DND-41 (cell line): ENCODE data around the gene MIR17HG.

Experiments
- ATAC-seq: fragments of 200-7000 bp; cut with Tn5 transposase; 3 replicates; pipeline ENCODE4 v1.9.1; 2021; ENCODE audit warnings: low read depth; ENCODE audit not compliant: insufficient read depth
- DNase-seq: peaks from one replicate; pipeline ENCODE4 v3.0.0-alpha.2; 2020
- H2AFZ ChIP-seq: 2 replicates; pipeline ENCODE4 v1.6.0; 2012; ENCODE audit warnings: low read depth, low read length
- H3K27ac ChIP-seq: 2 replicates; pipeline ENCODE4 v1.5.1; 2012; ENCODE audit warnings: low read length, inconsistent platforms
- H3K27me3 ChIP-seq: fragments of 200-600 bp; sonication (generic); 2 replicates; pipeline ENCODE4 v1.6.0; 2012; ENCODE audit warnings: low read length, mild to moderate bottlenecking, inconsistent platforms; ENCODE audit not compliant: insufficient read depth, poor library complexity
- H3K36me3 ChIP-seq: 2 replicates; pipeline ENCODE4 v1.5.1; 2012; ENCODE audit warnings: low read length, inconsistent platforms; ENCODE audit not compliant: insufficient read depth
- H3K4me1 ChIP-seq: 2 replicates; pipeline ENCODE4 v1.5.1; 2012; ENCODE audit warnings: mild to moderate bottlenecking, low read length; ENCODE audit not compliant: insufficient read depth
- H3K4me2 ChIP-seq: 2 replicates; pipeline ENCODE4 v1.6.0; 2012; ENCODE audit warnings: mild to moderate bottlenecking, moderate library complexity, low read length, inconsistent platforms; ENCODE audit not compliant: insufficient read depth
- H3K4me3 ChIP-seq, 2 experiments: fragments of 200-600 bp in 1 of 2; shearing (Covaris generic) in 1 of 2; 2 replicates each; pipeline ENCODE4 v1.5.1; 2012 to 2016; ENCODE audit warnings: inconsistent platforms in 2 of 2, low read length in 2 of 2, mild to moderate bottlenecking in 2 of 2, low read depth in 1 of 2, moderate library complexity in 1 of 2
- H3K79me2 ChIP-seq: 2 replicates; pipeline ENCODE4 v1.6.0; 2012; ENCODE audit warnings: low read length, inconsistent platforms; ENCODE audit not compliant: insufficient read depth
- H3K9ac ChIP-seq: 2 replicates; pipeline ENCODE4 v1.6.0; 2012; ENCODE audit warnings: low read depth, mild to moderate bottlenecking, inconsistent platforms, low read length, moderate library complexity
- H3K9me3 ChIP-seq: 2 replicates; pipeline ENCODE4 v1.5.1; 2012; ENCODE audit warnings: low read length, moderate library complexity, mild to moderate bottlenecking, inconsistent platforms; ENCODE audit not compliant: insufficient read depth, severe bottlenecking
- H4K20me1 ChIP-seq: 2 replicates; pipeline ENCODE4 v1.6.0; 2012; ENCODE audit warnings: low read length; ENCODE audit not compliant: insufficient read depth
- EZH2 ChIP-seq: IDR thresholded peaks from 3 replicates; pipeline ENCODE4 v1.6.1; 2012; ENCODE audit warnings: borderline replicate concordance, low read depth, mild to moderate bottlenecking, moderate library complexity, low read length, inconsistent platforms; ENCODE audit not compliant: severe bottlenecking
- TF ChIP-seq, protein P1 (sequence below): IDR thresholded peaks from 2 replicates; pipeline ENCODE4 v1.5.1; 2012; ENCODE audit warnings: borderline replicate concordance, low read length, moderate library complexity, mild to moderate bottlenecking; ENCODE audit not compliant: poor library complexity, severe bottlenecking; ENCODE audit errors: extremely low read depth

MIR17HG gene

DNA sequence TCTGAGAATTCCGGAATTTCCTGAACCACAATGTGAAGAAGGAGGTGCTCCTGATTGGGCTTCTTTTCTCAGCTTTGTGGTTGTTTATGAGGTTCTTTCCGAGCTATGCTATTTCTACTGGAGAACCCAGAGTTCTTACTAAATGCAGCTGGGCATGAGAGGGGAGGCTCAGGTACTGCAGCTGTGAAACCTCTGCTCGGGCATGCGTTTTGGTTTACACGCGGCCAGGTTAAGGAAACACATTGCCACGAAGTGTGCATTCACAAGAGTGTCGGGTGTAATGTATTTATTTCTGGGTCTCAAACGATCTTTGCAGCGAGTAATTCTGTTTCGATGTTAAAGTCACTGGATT, 661 bp upstream of the MIR17HG start:
- DNase-seq, result peak; percentile 75
- peaks cover 43% of the 10 kb centered on the region for H3K79me2 ChIP-seq

DNA sequence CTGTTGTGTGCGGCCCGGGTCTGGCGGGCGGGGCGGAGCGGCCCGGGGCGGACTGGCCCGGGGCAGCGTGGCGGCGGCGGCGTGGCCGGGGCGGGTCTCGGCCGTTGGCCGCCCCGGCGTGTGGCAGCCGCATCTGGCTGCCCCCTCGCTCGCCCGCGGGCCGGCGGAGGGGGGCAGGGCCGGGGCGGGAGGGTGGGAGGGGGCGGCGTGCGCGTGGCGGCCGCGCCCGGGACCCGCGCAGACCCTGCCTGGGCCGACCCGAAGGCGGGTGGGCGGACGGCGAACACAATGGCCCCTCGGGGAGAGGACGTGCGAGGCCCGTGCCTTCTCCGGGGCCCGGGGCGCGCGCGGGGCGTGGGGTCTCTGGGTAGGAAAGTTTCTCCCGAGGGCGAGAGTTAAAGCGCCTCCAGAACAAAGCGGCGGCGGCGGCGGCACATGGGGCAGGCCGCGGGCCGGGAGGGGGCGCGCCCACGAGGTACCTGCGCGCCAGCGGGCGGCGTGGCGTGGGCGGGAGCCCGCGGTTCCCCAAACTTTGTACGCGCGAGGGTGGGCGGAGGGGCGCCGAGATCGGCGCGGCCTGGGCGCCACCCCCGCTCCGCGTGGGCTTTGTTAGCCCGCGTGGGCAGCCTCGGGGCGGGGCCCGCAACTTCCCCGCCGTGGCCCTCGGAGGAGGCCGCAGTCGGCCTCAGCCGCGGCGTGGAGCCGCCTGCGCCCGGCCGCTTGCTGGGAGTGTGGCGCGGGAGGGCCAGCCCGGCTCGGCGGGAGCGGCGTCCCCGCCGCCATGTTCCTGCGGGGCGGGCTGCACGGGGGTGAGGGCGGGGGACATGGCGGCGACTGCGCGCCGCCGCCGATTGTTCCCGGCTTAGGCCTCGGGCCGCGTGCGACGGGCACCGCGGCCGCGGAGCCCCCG, 764 bp downstream of the MIR17HG start:
- Histone ChIP-seq H3K4me1 (peaks cover 52% of the 10 kb centered on the region), H4K20me1 (peaks cover 43% of the 10 kb centered on the region), H2AFZ (peak overlapping the region; percentile 59), H3K9me3 (no peaks in the 10 kb centered on the region), H3K27ac (peak overlapping the region; percentile 94), H3K4me3 (peak overlapping the region; percentile 83 to 95; a peak in 3 of 4 replicates), H3K9ac (peak overlapping the region; percentile 99), H3K4me2 (peak overlapping the region; percentile 41), H3K79me2 (peaks cover 58% of the 10 kb centered on the region), H3K27me3 (no peaks in the 10 kb centered on the region), H3K36me3 (peaks cover 44% of the 10 kb centered on the region)
- TF ChIP-seq, protein P1, sequence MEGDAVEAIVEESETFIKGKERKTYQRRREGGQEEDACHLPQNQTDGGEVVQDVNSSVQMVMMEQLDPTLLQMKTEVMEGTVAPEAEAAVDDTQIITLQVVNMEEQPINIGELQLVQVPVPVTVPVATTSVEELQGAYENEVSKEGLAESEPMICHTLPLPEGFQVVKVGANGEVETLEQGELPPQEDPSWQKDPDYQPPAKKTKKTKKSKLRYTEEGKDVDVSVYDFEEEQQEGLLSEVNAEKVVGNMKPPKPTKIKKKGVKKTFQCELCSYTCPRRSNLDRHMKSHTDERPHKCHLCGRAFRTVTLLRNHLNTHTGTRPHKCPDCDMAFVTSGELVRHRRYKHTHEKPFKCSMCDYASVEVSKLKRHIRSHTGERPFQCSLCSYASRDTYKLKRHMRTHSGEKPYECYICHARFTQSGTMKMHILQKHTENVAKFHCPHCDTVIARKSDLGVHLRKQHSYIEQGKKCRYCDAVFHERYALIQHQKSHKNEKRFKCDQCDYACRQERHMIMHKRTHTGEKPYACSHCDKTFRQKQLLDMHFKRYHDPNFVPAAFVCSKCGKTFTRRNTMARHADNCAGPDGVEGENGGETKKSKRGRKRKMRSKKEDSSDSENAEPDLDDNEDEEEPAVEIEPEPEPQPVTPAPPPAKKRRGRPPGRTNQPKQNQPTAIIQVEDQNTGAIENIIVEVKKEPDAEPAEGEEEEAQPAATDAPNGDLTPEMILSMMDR, result no peak
- no peak for TF ChIP-seq EZH2
- peak; percentile 52 for ATAC-seq
- peak; percentile 56 for DNase-seq

More for the DNA sequence above, 661 bp upstream of the MIR17HG start:
- peak overlapping the region; percentile 68 for H2AFZ ChIP-seq
- H3K9me3 ChIP-seq, result no peaks in the 10 kb centered on the region
- peak overlapping the region; percentile 27 to 95; a peak in 3 of 4 replicates for H3K4me3 ChIP-seq
- H4K20me1 ChIP-seq, result peaks cover 29% of the 10 kb centered on the region
- peak overlapping the region; percentile 86 for H3K27ac ChIP-seq
- peaks cover 29% of the 10 kb centered on the region for H3K36me3 ChIP-seq
- H3K4me2 ChIP-seq, result peak overlapping the region; percentile 67
- H3K27me3 ChIP-seq, result no peaks in the 10 kb centered on the region
- ATAC-seq, result peak; percentile 54
- H3K4me1 ChIP-seq, result peaks cover 44% of the 10 kb centered on the region
- no peak for TF ChIP-seq EZH2
- TF ChIP-seq, protein P1, result no peak
- H3K9ac ChIP-seq, result peak overlapping the region; percentile 99

DNA sequence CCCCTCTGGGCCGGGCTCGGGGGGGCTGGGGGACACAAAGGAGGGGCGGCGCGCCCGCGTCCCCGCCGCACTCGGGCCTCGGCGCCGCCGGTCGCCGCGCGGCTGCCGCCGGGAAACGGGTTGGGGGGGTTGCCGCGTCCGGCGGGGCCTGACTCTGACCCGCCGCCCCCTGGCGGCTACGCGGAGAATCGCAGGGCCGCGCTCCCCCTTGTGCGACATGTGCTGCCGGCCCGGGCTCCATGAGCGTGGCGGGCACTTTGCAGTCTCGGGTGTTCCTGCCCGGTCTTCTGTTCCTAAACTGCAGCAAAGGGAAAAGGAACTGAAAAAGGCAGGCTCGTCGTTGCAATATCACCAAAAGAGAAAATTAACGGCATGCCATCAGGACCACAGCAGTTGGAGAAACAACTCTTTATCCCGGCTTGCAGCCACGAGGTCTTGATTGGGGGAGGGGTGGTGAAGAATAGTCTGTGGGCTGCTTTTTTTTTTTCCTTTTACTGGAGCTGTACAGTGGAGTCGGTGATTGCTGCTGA, 1.5 kb downstream of the MIR17HG start:
- no peak for TF ChIP-seq EZH2
- TF ChIP-seq, protein P1, result peak; percentile 94
- Histone ChIP-seq H3K4me2 (peak overlapping the region; percentile 82), H3K79me2 (peaks cover 65% of the 10 kb centered on the region), H4K20me1 (peaks cover 51% of the 10 kb centered on the region), H3K4me1 (peaks cover 52% of the 10 kb centered on the region), H3K4me3 (peak overlapping the region; percentile 95 to 97), H3K9ac (peak overlapping the region; percentile 99), H3K27ac (peak overlapping the region; percentile 94), H3K9me3 (no peaks in the 10 kb centered on the region), H2AFZ (peak overlapping the region; percentile 60), H3K27me3 (no peaks in the 10 kb centered on the region), H3K36me3 (peaks cover 51% of the 10 kb centered on the region)
- DNase-seq, result peak; percentile 92
- ATAC-seq, result peak; percentile 47
